Spleen (tissue), 13 donors: ENCODE results near the gene KCNG2. TPM values are rescaled to one million over a fixed set of nuclear protein-coding genes. Genes with fewer than 3 reads are reported as not detected.

Experiments
- DNase-seq: peaks from one replicate; pipeline ENCODE4 v3.0.0-alpha.2; 2020
- H3K27ac ChIP-seq, 8 donors: fragments of 200-600 bp; sonication (generic) in 7 of 8; 1 replicate in 4 of 8; 2 replicates in 4 of 8; pipeline versions ENCODE4 v1.5.0 to v1.8.0; 2016 to 2021; ENCODE audit warnings: inconsistent platforms in 4 of 8, mild to moderate bottlenecking in 4 of 8, moderate library complexity in 1 of 8
- H3K27me3 ChIP-seq, 7 donors: fragments of 200-600 bp; sonication (generic) in 6 of 7; replicated peaks in 1 of 7; 1 replicate in 4 of 7; 2 replicates in 3 of 7; pipeline versions ENCODE4 v1.5.0 to v1.8.0; 2016 to 2021; ENCODE audit warnings: inconsistent platforms in 3 of 7, mild to moderate bottlenecking in 1 of 7
- H3K36me3 ChIP-seq, 6 donors: fragments of 200-600 bp; sonication (generic) in 5 of 6; 1 replicate in 4 of 6; 2 replicates in 2 of 6; pipeline versions ENCODE4 v1.5.0 to v1.8.0; 2016 to 2021; ENCODE audit warnings: inconsistent platforms in 2 of 6
- H3K4me1 ChIP-seq, 6 donors: fragments of 200-600 bp; sonication (generic) in 5 of 6; 1 replicate in 3 of 6; 2 replicates in 3 of 6; pipeline versions ENCODE4 v1.5.0 to v1.8.0; 2016 to 2021; ENCODE audit warnings: inconsistent platforms in 3 of 6
- H3K4me3 ChIP-seq, 8 donors: fragments of 200-600 bp; sonication (generic) in 7 of 8; 1 replicate in 4 of 8; 2 replicates in 4 of 8; pipeline versions ENCODE4 v1.5.0 to v1.8.0; 2016 to 2021; ENCODE audit warnings: inconsistent platforms in 4 of 8, mild to moderate bottlenecking in 4 of 8, moderate library complexity in 2 of 8
- H3K9me3 ChIP-seq, 8 donors: fragments of 200-600 bp; sonication (generic) in 7 of 8; 1 replicate in 4 of 8; 2 replicates in 4 of 8; pipeline versions ENCODE4 v1.5.0 to v1.8.0; 2016 to 2021; ENCODE audit warnings: inconsistent platforms in 4 of 8
- POLR2A ChIP-seq, 3 donors: fragments of 450-650 bp; IDR thresholded peaks; one replicate each; pipeline ENCODE4 v1.5.1; 2017; ENCODE audit warnings: antibody characterized with exemption in 3 of 3, mild to moderate bottlenecking in 1 of 3
- POLR2AphosphoS5 ChIP-seq, 3 donors: sonication (generic); formaldehyde crosslinking; IDR thresholded peaks; one replicate each; pipeline ENCODE4 v1.5.1; 2017; ENCODE audit warnings: antibody characterized with exemption in 3 of 3
- WGBS, 5 donors: extraction: QIAGEN DNeasy Blood & Tissue Kit in 3 of 5; methylation state at CpG; one replicate each; pipeline versions ENCODE4 v1.1.5 to v1.1.7; 2013 to 2018; 5-methylcytosine and 5-hydroxymethylcytosine counted together
- intact Hi-C: fragments of 100-400 bp; cut with DNase I; formaldehyde crosslinking; loops from one replicate; pipeline ENCODE4 v1.15.0; 2023; ENCODE audit warnings: low total_unique reads
- long read RNA-seq, 2 donors: transcript quantifications; one replicate each; lab custom pipeline, GENCODE V29; 2026
- polyA plus RNA-seq, 3 donors: library from polyadenylated mRNA; stranded (reverse); fragments of 200-250 nt; gene quantifications; one replicate each; pipeline ENCODE4 v1.2.1, GENCODE V29; 2013
- total RNA-seq, 7 donors: library from RNA; depleted of rRNA in 3 of 7; stranded (reverse); fragments of >200 nt in 3 of 7; fragmentation: NEBNext Ultra II Directional in 4 of 7; extraction: Animal tissue kit (Norgen Biotek cat#: 25700) in 4 of 7; gene quantifications; one replicate each; pipeline versions ENCODE4 v1.1.0 to v1.2.1, GENCODE V29; 2016 to 2021
- TF ChIP-seq, protein P1 (sequence below), 11 experiments: fragments of 200-600 bp in 7 of 11; fragments of 450-650 bp in 4 of 11; sonication (generic) in 4 of 11; IDR thresholded peaks in 8 of 11; conservative IDR thresholded peaks in 3 of 11; 1 replicate in 7 of 11; 2 replicates in 4 of 11; pipeline versions ENCODE4 v1.4.0 to v1.8.0; 2016 to 2021; ENCODE audit warnings: antibody characterized with exemption in 11 of 11, inconsistent platforms in 4 of 11, mild to moderate bottlenecking in 1 of 11
- donor health status: healthy with polysubstance abuse.
- donor health status: DM: no; HTN: no; CAD: no; lungs with moderate emphysema.
- donor health status: DM: no; HTN: no; CAD: no.
- donor health status: Bipolar disorder and iron deficiency.
- donor health status: healthy.
- donor health status: DM: no; HTN: no; CAD: no.
- donor health status: DM: yes; HTN: yes; CAD: no.

KCNG2 gene, protein sequence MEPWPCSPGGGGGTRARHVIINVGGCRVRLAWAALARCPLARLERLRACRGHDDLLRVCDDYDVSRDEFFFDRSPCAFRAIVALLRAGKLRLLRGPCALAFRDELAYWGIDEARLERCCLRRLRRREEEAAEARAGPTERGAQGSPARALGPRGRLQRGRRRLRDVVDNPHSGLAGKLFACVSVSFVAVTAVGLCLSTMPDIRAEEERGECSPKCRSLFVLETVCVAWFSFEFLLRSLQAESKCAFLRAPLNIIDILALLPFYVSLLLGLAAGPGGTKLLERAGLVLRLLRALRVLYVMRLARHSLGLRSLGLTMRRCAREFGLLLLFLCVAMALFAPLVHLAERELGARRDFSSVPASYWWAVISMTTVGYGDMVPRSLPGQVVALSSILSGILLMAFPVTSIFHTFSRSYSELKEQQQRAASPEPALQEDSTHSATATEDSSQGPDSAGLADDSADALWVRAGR
- total RNA-seq (1 to 10 TPM in 3 of 7 donors, under 1 TPM in 3, not detected in 1; 0.17 to 3.2 (median 1.1) TPM), polyA plus RNA-seq (under 1 TPM; 0.15 to 0.38 (median 0.22) TPM)
- long read RNA-seq, donor 1 = 0 reads
- long read RNA-seq, donor 2 = 0 reads

GRCh38 chr18:79797518-79798345 is at the start of gene KCNG2:
Gene KCNG2, plus strand, starts transcription at chr18:79797938. Its CDS starts 65,730 bp downstream, at chr18:79863668.
- H3K27me3 ChIP-seq = peaks cover 0 to 59% (median 37%) of the 10 kb centered on the region in 7 donors

GRCh38 chr18:79748321-79749180 is 49.2 kb upstream of the KCNG2 start:
- H3K4me3 ChIP-seq = no peak overlapping the region
- peak overlapping the region in 2 of 8 donors; percentile 23 to 36 for H3K27ac ChIP-seq
- peak; percentile 62 for DNase-seq
- peaks cover 0 to 5% (median 0%) of the 10 kb centered on the region in 8 donors for H3K9me3 ChIP-seq
- H3K36me3 ChIP-seq = peaks cover 0 to 73% (median 39%) of the 10 kb centered on the region in 6 donors
- TF ChIP-seq, protein P1, sequence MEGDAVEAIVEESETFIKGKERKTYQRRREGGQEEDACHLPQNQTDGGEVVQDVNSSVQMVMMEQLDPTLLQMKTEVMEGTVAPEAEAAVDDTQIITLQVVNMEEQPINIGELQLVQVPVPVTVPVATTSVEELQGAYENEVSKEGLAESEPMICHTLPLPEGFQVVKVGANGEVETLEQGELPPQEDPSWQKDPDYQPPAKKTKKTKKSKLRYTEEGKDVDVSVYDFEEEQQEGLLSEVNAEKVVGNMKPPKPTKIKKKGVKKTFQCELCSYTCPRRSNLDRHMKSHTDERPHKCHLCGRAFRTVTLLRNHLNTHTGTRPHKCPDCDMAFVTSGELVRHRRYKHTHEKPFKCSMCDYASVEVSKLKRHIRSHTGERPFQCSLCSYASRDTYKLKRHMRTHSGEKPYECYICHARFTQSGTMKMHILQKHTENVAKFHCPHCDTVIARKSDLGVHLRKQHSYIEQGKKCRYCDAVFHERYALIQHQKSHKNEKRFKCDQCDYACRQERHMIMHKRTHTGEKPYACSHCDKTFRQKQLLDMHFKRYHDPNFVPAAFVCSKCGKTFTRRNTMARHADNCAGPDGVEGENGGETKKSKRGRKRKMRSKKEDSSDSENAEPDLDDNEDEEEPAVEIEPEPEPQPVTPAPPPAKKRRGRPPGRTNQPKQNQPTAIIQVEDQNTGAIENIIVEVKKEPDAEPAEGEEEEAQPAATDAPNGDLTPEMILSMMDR (IDR thresholded peaks at IDR 0.05 in 8 of 11, conservative IDR thresholded peaks at IDR 0.05 in 3 of 11) = no peak
- TF ChIP-seq POLR2A (IDR thresholded peaks at IDR 0.05) (no peak), POLR2AphosphoS5 (IDR thresholded peaks at IDR 0.05) (no peak)
- H3K27me3 ChIP-seq = no peaks in the 10 kb centered on the region
- H3K4me1 ChIP-seq = peaks cover 0 to 7% (median 3%) of the 10 kb centered on the region in 6 donors
- intact Hi-C loops = no loop called here
- 92 to 95% (median 93%) methylated on average over 30 to 36 of the region's 36 CpGs for WGBS, 5 donors

More at GRCh38 chr18:79797518-79798345, at the start of gene KCNG2:
- Histone ChIP-seq H3K4me1 (peaks cover 18 to 73% (median 31%) of the 10 kb centered on the region in 6 donors), H3K27ac (no peak within 1 kb of the TSS), H3K4me3 (peak within 1 kb of the TSS in 7 of 8 donors; percentile 31 to 67 (median 42)), H3K36me3 (no peaks in the 10 kb centered on the region), H3K9me3 (no peaks in the 10 kb centered on the region)
- peak; percentile 87 for DNase-seq
- intact Hi-C loops = no loop called here
- TF ChIP-seq, protein P1 (IDR thresholded peaks at IDR 0.05 in 8 of 11, conservative IDR thresholded peaks at IDR 0.05 in 3 of 11) = peak in 2 of 11 experiments; percentile 18 to 24
- TF ChIP-seq POLR2A (IDR thresholded peaks at IDR 0.05) (no peak), POLR2AphosphoS5 (IDR thresholded peaks at IDR 0.05) (peak in 1 of 3 donors; percentile 20)
- 4 to 28% (median 6%) methylated on average over 15 to 92 of the region's 92 CpGs for WGBS, 5 donors

- WGBS, 5 donors = 80 to 89% (median 85%) methylated on average over 49 of the region's 49 CpGs
- intact Hi-C loops = no loop called here
- peaks cover 0 to 5% (median 0%) of the 10 kb centered on the region in 8 donors for H3K9me3 ChIP-seq
- TF ChIP-seq, protein P1 (IDR thresholded peaks at IDR 0.05 in 8 of 11, conservative IDR thresholded peaks at IDR 0.05 in 3 of 11) = peak in 1 of 11 experiments; percentile 24
- TF ChIP-seq POLR2AphosphoS5 (IDR thresholded peaks at IDR 0.05) (peak in 1 of 3 donors; percentile 41), POLR2A (IDR thresholded peaks at IDR 0.05) (no peak)
- no peaks in the 10 kb centered on the region for H3K27me3 ChIP-seq
- DNase-seq = peak; percentile 66
- H3K36me3 ChIP-seq = peaks cover 8 to 73% (median 43%) of the 10 kb centered on the region in 6 donors
- peaks cover 0 to 7% (median 3%) of the 10 kb centered on the region in 6 donors for H3K4me1 ChIP-seq
- no peak overlapping the region for H3K4me3 ChIP-seq
- peak overlapping the region in 2 of 8 donors; percentile 23 to 36 for H3K27ac ChIP-seq
These were observed 48.2 kb upstream of the KCNG2 start for GRCh38 chr18:79749251-79750191.
